Measurements from ENCODE around the gene PPFIA1. TPM values are rescaled to one million over a fixed set of nuclear protein-coding genes. Genes with fewer than 3 reads are reported as not detected.

Gene PPFIA1
- total and polyA plus RNA-seq, 2 of the 13 experiments (the other 11 are each of a cell fraction or from before 2014, with no cell fraction given) = 29.9 to 45.2 TPM

DNA sequence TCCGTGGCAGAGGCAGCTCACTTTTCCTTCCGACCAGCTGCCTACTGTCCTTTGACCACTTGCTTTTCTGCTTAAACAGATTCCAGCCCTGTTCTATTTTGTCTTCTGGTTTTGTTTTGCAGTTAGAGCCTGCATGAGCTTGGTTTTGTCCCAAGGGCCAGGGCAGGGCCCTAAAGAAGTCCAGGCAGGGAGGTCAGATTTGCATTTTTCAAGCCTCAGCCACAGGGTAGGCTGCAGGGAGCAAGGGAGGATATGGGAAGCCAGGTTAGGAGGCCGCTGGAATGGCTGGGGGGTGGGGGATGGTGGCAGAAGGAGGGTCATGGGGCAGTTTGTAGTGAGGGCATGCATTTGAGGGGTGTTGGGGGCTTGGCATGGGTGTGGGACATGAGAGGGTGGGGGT is 44.3 kb upstream of the PPFIA1 start (continued):
- TF ChIP-seq, protein P1, sequence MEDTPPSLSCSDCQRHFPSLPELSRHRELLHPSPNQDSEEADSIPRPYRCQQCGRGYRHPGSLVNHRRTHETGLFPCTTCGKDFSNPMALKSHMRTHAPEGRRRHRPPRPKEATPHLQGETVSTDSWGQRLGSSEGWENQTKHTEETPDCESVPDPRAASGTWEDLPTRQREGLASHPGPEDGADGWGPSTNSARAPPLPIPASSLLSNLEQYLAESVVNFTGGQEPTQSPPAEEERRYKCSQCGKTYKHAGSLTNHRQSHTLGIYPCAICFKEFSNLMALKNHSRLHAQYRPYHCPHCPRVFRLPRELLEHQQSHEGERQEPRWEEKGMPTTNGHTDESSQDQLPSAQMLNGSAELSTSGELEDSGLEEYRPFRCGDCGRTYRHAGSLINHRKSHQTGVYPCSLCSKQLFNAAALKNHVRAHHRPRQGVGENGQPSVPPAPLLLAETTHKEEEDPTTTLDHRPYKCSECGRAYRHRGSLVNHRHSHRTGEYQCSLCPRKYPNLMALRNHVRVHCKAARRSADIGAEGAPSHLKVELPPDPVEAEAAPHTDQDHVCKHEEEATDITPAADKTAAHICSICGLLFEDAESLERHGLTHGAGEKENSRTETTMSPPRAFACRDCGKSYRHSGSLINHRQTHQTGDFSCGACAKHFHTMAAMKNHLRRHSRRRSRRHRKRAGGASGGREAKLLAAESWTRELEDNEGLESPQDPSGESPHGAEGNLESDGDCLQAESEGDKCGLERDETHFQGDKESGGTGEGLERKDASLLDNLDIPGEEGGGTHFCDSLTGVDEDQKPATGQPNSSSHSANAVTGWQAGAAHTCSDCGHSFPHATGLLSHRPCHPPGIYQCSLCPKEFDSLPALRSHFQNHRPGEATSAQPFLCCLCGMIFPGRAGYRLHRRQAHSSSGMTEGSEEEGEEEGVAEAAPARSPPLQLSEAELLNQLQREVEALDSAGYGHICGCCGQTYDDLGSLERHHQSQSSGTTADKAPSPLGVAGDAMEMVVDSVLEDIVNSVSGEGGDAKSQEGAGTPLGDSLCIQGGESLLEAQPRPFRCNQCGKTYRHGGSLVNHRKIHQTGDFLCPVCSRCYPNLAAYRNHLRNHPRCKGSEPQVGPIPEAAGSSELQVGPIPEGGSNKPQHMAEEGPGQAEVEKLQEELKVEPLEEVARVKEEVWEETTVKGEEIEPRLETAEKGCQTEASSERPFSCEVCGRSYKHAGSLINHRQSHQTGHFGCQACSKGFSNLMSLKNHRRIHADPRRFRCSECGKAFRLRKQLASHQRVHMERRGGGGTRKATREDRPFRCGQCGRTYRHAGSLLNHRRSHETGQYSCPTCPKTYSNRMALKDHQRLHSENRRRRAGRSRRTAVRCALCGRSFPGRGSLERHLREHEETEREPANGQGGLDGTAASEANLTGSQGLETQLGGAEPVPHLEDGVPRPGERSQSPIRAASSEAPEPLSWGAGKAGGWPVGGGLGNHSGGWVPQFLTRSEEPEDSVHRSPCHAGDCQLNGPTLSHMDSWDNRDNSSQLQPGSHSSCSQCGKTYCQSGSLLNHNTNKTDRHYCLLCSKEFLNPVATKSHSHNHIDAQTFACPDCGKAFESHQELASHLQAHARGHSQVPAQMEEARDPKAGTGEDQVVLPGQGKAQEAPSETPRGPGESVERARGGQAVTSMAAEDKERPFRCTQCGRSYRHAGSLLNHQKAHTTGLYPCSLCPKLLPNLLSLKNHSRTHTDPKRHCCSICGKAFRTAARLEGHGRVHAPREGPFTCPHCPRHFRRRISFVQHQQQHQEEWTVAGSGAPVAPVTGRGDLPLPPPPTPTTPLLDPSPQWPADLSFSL (CRISPR knock-in tag; IDR thresholded peaks at IDR 0.05) = no peak
- TF ChIP-seq, protein P2, sequence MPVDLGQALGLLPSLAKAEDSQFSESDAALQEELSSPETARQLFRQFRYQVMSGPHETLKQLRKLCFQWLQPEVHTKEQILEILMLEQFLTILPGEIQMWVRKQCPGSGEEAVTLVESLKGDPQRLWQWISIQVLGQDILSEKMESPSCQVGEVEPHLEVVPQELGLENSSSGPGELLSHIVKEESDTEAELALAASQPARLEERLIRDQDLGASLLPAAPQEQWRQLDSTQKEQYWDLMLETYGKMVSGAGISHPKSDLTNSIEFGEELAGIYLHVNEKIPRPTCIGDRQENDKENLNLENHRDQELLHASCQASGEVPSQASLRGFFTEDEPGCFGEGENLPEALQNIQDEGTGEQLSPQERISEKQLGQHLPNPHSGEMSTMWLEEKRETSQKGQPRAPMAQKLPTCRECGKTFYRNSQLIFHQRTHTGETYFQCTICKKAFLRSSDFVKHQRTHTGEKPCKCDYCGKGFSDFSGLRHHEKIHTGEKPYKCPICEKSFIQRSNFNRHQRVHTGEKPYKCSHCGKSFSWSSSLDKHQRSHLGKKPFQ (CRISPR knock-in tag; IDR thresholded peaks at IDR 0.05; ENCODE audit: insufficient replicate concordance) = no peak
- TF ChIP-seq, protein P3, sequence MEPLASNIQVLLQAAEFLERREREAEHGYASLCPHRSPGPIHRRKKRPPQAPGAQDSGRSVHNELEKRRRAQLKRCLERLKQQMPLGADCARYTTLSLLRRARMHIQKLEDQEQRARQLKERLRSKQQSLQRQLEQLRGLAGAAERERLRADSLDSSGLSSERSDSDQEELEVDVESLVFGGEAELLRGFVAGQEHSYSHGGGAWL (CRISPR knock-in tag; IDR thresholded peaks at IDR 0.05) = no peak
- TF ChIP-seq, protein P4, sequence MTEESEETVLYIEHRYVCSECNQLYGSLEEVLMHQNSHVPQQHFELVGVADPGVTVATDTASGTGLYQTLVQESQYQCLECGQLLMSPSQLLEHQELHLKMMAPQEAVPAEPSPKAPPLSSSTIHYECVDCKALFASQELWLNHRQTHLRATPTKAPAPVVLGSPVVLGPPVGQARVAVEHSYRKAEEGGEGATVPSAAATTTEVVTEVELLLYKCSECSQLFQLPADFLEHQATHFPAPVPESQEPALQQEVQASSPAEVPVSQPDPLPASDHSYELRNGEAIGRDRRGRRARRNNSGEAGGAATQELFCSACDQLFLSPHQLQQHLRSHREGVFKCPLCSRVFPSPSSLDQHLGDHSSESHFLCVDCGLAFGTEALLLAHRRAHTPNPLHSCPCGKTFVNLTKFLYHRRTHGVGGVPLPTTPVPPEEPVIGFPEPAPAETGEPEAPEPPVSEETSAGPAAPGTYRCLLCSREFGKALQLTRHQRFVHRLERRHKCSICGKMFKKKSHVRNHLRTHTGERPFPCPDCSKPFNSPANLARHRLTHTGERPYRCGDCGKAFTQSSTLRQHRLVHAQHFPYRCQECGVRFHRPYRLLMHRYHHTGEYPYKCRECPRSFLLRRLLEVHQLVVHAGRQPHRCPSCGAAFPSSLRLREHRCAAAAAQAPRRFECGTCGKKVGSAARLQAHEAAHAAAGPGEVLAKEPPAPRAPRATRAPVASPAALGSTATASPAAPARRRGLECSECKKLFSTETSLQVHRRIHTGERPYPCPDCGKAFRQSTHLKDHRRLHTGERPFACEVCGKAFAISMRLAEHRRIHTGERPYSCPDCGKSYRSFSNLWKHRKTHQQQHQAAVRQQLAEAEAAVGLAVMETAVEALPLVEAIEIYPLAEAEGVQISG (CRISPR knock-in tag; IDR thresholded peaks at IDR 0.05) = no peak
- TF ChIP-seq ZNF501 (CRISPR knock-in tag; IDR thresholded peaks at IDR 0.05) = no peak
- no peak for TF ChIP-seq SMAD9 (CRISPR knock-in tag; IDR thresholded peaks at IDR 0.05)

Measured in HepG2 (cell line).